ENCODE data around the gene ARHGEF7.
"Not testable (repeated sequence)": the region's sequence is repeated elsewhere in the genome, so short reads cannot be mapped to it uniquely, and the experiment has no call there.

Gene ARHGEF7, protein sequence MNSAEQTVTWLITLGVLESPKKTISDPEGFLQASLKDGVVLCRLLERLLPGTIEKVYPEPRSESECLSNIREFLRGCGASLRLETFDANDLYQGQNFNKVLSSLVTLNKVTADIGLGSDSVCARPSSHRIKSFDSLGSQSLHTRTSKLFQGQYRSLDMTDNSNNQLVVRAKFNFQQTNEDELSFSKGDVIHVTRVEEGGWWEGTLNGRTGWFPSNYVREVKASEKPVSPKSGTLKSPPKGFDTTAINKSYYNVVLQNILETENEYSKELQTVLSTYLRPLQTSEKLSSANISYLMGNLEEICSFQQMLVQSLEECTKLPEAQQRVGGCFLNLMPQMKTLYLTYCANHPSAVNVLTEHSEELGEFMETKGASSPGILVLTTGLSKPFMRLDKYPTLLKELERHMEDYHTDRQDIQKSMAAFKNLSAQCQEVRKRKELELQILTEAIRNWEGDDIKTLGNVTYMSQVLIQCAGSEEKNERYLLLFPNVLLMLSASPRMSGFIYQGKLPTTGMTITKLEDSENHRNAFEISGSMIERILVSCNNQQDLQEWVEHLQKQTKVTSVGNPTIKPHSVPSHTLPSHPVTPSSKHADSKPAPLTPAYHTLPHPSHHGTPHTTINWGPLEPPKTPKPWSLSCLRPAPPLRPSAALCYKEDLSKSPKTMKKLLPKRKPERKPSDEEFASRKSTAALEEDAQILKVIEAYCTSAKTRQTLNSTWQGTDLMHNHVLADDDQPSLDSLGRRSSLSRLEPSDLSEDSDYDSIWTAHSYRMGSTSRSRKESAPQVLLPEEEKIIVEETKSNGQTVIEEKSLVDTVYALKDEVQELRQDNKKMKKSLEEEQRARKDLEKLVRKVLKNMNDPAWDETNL

DNA sequence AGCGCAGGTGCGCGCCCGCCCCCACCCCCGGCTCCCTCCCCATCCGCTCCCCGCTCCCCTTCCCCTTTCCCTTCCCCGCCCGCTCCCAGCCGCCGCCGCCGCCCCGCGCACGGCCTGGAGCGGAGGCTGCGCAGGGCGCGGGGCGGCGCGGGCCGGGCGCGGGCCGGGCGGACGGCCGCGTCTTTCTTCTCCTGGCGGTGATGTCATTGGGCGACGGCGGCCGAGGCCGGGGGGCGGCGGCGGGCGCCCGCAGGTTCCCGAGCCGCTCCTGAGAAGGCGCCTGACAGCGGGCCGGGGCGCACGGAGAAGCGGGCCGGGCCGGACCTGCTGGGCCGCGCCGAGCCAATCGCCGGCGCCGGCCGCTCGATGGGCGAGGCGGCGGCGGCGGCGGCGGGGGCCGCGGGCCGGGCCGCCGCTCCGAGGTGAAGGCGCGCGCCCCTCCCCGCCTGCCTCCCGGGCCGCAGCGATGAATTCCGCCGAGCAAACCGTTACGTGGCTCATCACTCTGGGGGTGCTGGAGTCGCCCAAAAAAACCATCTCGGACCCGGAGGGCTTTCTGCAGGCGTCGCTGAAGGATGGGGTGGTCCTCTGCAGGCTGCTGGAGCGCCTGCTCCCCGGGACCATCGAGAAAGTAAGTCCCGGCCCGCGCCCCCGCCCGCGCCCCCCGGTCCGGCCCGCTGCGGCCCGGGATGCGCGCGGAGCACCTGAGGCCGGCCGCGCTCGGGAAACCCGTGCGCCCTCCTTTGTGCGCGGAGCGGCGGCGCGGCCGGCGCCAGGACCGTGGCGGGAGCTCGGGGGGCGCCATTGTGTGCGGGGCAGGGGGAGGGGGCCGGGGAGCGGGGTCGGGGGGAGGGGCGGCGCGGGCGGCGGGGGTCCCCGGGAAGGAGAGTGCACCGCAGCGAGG is at the start of gene ARHGEF7:
TSS of gene ARHGEF7 (plus strand) at position 250 of the 904 bp plus-strand sequence. CDS start at position 467, 217 bp downstream.
- no peaks in the 10 kb centered on the region for H3K9me3 Mint-ChIP-seq
- H3K4me1 Mint-ChIP-seq (ENCODE audit: low read depth): peaks cover 13% of the 10 kb centered on the region
- peaks cover 82% of the 10 kb centered on the region for H3K27me3 Mint-ChIP-seq (ENCODE audit: low read depth)
- peak within 1 kb of the TSS; percentile 87 for H3K4me3 Mint-ChIP-seq
- peaks cover 4% of the 10 kb centered on the region for H3K36me3 Mint-ChIP-seq (ENCODE audit: low read depth)
- peak within 1 kb of the TSS; percentile 66 for H3K27ac Mint-ChIP-seq

DNA sequence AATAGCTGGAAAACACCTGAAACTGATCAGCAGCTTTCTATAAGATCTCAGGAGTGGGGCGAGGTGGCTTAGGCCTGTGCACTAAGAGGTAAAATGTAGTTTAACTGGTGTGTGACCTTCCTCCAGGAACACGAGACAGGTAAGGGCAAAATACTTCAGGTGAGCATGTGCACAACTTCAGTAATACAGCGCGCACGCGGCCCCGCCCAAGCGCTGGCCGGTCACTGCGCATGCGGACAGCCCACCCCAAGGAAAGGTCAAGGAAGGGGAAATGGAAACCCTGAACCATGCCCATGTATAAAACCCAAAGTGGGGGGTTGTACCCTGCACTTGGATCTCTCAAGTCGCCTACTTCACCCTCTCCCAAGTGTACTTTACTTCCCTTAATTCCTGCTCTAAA is 49.4 kb upstream of the ARHGEF7 start:
- Mint-ChIP-seq H3K27me3 (ENCODE audit: low read depth) (peaks cover 63% of the 10 kb centered on the region), H3K4me1 (ENCODE audit: low read depth) (peaks cover 5% of the 10 kb centered on the region), H3K36me3 (ENCODE audit: low read depth) (no peaks in the 10 kb centered on the region), H3K4me3 (no peak overlapping the region), H3K9me3 (peaks cover 3% of the 10 kb centered on the region), H3K27ac (no peak overlapping the region)

DNA sequence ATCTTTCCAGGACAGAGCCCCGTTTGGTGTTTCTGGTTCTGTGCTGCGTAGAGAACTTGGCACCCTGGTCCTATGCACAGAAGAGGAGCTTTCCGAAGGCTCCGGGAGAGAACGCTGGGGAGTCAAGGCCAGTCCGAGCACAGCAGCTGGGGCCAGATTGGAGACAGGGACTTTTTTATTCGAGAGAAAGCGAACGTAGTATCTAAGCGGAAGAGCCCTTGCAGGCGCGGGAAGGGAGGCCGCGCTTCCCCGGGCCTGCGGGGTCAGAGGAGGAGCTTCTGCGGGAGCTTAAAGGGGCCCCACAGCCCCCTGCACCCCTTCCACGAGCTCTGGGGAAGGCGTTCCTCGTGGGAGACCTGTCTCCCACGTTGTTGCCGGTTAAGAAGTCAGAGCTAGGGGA is 48.6 kb upstream of the ARHGEF7 start:
- Mint-ChIP-seq H3K36me3 (ENCODE audit: low read depth) (no peaks in the 10 kb centered on the region), H3K4me1 (ENCODE audit: low read depth) (peaks cover 5% of the 10 kb centered on the region), H3K27ac (no peak overlapping the region), H3K9me3 (peaks cover 9% of the 10 kb centered on the region), H3K4me3 (peak overlapping the region; percentile 61), H3K27me3 (ENCODE audit: low read depth) (peaks cover 65% of the 10 kb centered on the region)

DNA sequence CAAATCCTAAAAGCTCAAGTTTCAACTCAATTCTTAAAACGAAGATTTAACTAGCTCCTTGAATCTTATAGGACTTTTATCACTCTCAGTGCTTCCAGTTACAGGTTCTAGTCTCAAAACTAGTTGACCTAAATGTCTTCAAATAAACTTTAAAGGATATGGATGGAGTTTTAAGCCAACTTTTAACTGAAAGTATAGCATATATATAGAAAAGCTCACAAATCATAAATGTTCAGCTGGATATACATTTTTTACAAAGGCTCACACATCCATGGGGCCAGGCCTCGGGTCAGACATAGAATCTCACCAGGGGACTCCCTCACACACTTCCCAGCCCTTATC is 47.1 kb upstream of the ARHGEF7 start:
- Mint-ChIP-seq H3K4me3 (peak overlapping the region; percentile 76), H3K36me3 (ENCODE audit: low read depth) (no peaks in the 10 kb centered on the region), H3K9me3 (peaks cover 16% of the 10 kb centered on the region), H3K4me1 (ENCODE audit: low read depth) (peaks cover 5% of the 10 kb centered on the region), H3K27ac (no peak overlapping the region), H3K27me3 (ENCODE audit: low read depth) (peaks cover 68% of the 10 kb centered on the region)

DNA sequence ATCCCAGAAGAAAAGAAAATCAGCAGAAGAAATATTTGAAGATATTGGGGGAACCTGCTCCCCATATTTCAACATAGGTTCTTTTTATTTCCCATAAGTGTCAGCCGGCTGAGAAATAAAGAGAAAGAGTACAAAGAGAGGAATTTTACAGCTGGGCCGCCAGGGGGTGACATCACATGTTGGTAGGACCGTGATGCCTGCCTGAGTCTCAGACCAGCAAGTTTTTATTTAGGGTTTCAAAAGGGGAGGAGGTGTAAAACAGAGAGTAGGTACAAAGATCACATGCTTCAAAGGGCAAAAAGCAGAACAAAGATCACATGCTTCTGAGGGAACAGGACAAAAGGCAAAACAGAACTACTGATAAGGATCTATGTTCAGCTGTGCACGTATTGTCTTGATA is 44.0 kb upstream of the ARHGEF7 start:
- Mint-ChIP-seq H3K27me3 (ENCODE audit: low read depth) (peaks cover 44% of the 10 kb centered on the region), H3K9me3 (peaks cover 36% of the 10 kb centered on the region)
- not testable (repeated sequence) for H3K4me1 Mint-ChIP-seq (ENCODE audit: low read depth); H3K36me3 Mint-ChIP-seq (ENCODE audit: low read depth); H3K27ac Mint-ChIP-seq; H3K4me3 Mint-ChIP-seq

DNA sequence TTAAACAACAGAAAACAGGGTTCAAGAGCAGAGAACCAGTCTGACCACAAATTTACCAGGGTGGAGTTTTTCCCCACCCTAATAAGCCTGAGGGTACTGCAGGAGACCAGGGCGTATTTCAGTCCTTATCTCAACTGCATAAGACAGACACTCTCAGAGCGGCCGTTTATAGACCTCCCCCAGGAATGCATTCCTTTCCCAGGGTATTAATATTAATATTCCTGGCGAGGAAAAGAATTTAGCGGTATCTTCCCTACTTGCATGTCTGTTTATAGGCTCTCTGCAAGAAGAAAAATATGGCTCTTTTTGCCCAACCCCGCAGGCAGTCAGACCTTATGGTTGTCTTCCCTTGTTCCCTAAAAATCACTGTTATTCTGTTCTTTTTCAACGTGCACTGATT is 43.6 kb upstream of the ARHGEF7 start:
- not testable (repeated sequence) for H3K4me3 Mint-ChIP-seq; H3K4me1 Mint-ChIP-seq (ENCODE audit: low read depth); H3K27ac Mint-ChIP-seq; H3K36me3 Mint-ChIP-seq (ENCODE audit: low read depth)
- Mint-ChIP-seq H3K27me3 (ENCODE audit: low read depth) (peaks cover 40% of the 10 kb centered on the region), H3K9me3 (peaks cover 36% of the 10 kb centered on the region)

DNA sequence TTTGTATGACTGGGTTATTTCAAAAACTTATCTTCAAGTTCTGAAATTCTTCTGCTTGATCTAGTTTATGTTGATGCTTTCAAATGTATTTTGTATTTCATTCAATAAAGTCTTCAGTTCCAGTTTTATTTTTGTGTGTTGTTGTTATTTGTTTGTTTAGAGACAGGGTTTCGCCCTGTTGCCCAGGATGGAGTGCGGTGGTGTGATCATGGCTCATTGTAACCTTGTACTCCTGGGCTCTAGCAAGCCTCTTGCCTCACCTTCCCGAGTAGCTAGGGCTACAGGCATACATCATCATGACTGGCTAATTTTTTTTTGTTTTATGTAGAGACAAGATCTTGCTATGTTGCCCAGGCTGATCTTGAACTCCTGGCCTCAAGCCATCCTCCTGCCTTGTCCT is 40.3 kb upstream of the ARHGEF7 start:
- Mint-ChIP-seq H3K9me3 (peaks cover 36% of the 10 kb centered on the region), H3K27me3 (ENCODE audit: low read depth) (peaks cover 16% of the 10 kb centered on the region), H3K36me3 (ENCODE audit: low read depth) (peaks cover 5% of the 10 kb centered on the region), H3K4me1 (ENCODE audit: low read depth) (no peaks in the 10 kb centered on the region), H3K4me3 (no peak overlapping the region), H3K27ac (no peak overlapping the region)

DNA sequence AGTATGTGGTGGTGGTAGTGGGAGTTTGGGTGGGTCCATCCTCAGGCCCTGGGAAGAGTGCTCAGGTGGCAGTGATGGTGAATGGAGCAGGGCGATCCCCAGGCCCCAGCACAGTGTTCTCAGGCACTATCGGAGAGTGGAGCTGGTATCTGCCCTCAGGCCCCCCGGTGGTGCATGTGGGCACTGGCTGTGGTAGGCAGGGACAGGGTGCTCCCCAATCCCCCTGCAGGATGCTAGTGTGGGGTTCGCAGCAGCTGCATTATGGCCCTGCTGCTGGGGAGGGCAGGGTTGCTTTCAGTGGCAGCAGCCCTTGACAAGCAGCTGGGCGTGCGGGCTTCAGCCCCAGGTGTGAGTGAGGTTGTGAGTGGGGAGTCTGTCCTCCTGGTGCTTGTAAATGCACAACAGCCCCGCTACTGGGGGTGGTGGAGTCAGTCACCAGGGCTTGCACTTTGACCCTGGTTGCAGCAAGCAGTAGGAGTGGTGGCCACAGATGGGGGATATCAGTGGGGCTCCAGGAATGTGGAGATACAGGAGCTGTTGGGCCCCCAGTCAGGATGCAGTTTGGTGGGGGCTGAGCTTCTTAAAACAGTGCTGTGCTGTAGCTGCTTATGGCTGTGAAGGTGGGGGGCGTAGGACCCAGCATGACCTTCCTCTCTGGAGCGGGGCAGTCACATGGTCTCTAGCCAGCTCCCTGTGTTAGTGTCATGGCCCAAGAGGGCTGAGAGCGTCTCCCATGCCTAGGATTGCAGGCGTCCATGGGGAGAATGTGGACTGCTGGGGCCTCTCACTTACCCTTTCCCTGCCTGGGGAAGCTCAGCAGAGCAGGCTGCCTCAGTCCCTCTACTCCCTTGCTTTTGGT is 38.7 kb upstream of the ARHGEF7 start:
- H3K9me3 Mint-ChIP-seq: peaks cover 27% of the 10 kb centered on the region
- H3K4me3 Mint-ChIP-seq: no peak overlapping the region
- no peaks in the 10 kb centered on the region for H3K4me1 Mint-ChIP-seq (ENCODE audit: low read depth)
- H3K27me3 Mint-ChIP-seq (ENCODE audit: low read depth): peaks cover 8% of the 10 kb centered on the region
- H3K36me3 Mint-ChIP-seq (ENCODE audit: low read depth): peaks cover 5% of the 10 kb centered on the region
- no peak overlapping the region for H3K27ac Mint-ChIP-seq

DNA sequence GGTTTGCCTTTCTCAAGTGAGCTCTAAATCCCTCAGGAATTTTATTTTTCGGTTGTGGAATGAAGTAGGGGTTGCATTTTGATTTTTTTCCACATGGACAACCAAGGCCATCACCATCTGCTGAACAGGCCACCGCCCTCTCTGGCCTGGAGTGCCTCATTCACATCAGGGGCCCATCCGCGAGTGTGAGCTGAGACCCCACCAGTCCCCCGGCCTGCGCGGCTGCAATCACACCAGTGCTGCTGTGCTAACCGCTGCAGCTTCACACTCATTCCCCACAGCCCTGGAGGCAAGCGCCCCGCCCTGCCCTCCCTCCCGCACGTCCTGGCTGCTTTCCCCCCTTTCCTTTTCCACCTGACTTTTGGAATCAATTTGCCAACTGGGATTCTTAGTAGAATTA is 35.7 kb upstream of the ARHGEF7 start:
- Mint-ChIP-seq H3K9me3 (peaks cover 13% of the 10 kb centered on the region), H3K27me3 (ENCODE audit: low read depth) (no peaks in the 10 kb centered on the region), H3K4me3 (no peak overlapping the region), H3K36me3 (ENCODE audit: low read depth) (peaks cover 5% of the 10 kb centered on the region), H3K27ac (no peak overlapping the region), H3K4me1 (ENCODE audit: low read depth) (no peaks in the 10 kb centered on the region)

DNA sequence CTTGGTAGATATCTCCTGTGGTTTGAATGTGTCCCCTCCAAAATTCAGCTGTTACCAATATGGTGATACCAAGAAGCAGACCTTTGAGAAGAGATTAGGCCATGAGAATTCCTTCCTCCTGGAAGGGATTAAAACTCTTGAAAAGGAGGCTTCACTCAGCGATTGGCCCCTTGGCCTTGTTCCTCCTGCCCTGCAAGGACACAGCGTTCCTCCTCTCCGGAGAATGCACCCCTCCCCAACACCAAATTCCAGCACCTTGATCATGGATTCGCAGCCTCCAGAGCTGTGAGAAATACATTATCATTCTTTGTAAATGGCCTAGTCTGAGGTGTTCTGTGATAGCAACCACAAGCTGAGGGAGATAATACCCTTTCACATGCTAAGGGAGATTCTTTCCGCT is 34.5 kb upstream of the ARHGEF7 start:
- peaks cover 2% of the 10 kb centered on the region for H3K9me3 Mint-ChIP-seq
- no peak overlapping the region for H3K27ac Mint-ChIP-seq
- H3K4me3 Mint-ChIP-seq: no peak overlapping the region
- H3K36me3 Mint-ChIP-seq (ENCODE audit: low read depth): no peaks in the 10 kb centered on the region
- H3K27me3 Mint-ChIP-seq (ENCODE audit: low read depth): no peaks in the 10 kb centered on the region
- H3K4me1 Mint-ChIP-seq (ENCODE audit: low read depth): no peaks in the 10 kb centered on the region

DNA sequence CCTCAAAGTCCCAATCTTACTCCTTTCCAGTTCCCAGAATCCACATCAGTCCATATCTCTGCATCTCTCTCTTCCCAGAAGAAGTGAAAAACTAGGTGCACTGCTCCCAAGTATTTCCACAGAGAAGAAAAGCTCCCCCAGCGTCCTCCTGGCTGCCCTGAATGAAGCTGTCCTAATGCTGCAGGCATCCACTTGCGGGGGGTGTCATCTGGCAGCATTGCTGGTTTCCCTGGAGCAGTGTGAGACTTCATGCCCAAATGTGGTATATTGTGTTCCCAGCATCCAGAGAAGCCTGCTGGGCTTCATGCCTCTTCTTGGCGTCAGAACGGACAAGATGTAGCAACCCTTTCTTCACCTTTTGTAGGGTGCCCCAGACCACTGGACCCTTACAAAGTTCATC is 32.9 kb upstream of the ARHGEF7 start:
- Mint-ChIP-seq H3K36me3 (ENCODE audit: low read depth) (no peaks in the 10 kb centered on the region), H3K4me1 (ENCODE audit: low read depth) (no peaks in the 10 kb centered on the region), H3K4me3 (no peak overlapping the region), H3K9me3 (no peaks in the 10 kb centered on the region), H3K27ac (no peak overlapping the region), H3K27me3 (ENCODE audit: low read depth) (peaks cover 6% of the 10 kb centered on the region)

DNA sequence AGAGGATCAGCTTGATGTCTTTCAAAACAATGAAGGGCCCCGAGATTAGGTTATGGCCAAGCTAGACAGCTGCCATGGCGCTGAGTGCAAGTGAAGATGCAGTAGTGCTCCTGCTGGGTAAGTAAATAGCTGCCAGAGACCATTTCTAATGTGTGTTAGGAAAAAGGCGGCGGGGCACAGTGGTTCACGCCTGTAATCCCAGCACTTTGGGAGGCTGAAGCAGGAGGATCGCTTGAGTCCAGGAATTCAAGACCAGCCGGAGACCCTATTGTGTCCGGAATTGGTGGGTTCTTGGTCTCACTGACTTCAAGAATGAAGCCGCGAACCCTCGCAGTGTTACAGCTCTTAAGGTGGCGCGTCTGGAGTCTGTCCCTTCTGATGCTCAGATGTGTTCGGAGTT is 32.3 kb upstream of the ARHGEF7 start:
- not testable (repeated sequence) for H3K27ac Mint-ChIP-seq; H3K36me3 Mint-ChIP-seq (ENCODE audit: low read depth); H3K4me1 Mint-ChIP-seq (ENCODE audit: low read depth); H3K27me3 Mint-ChIP-seq (ENCODE audit: low read depth); H3K4me3 Mint-ChIP-seq; H3K9me3 Mint-ChIP-seq

DNA sequence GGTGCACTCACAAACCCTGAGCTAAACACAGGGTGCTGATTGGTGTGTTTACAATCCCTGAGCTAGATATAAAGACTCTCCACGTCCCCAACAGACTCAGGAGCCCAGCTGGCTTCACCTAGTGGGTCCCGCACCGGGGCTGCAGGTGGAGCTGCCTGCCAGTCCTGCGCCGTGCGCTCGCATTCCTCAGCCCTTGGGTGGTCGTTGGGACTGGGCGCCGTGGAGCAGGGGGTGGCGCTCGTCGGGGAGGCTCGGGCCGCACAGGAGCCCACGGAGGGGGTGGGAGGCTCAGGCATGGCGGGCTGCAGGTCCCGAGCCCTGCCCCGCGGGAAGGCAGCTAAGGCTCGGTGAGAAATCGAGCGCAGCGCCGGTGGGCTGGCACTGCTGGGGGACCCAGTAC is 31.4 kb upstream of the ARHGEF7 start:
- H3K36me3 Mint-ChIP-seq (ENCODE audit: low read depth); H3K4me1 Mint-ChIP-seq (ENCODE audit: low read depth); H3K9me3 Mint-ChIP-seq; H3K4me3 Mint-ChIP-seq; H3K27ac Mint-ChIP-seq: not testable (repeated sequence)
- peaks cover 15% of the 10 kb centered on the region for H3K27me3 Mint-ChIP-seq (ENCODE audit: low read depth)

DNA sequence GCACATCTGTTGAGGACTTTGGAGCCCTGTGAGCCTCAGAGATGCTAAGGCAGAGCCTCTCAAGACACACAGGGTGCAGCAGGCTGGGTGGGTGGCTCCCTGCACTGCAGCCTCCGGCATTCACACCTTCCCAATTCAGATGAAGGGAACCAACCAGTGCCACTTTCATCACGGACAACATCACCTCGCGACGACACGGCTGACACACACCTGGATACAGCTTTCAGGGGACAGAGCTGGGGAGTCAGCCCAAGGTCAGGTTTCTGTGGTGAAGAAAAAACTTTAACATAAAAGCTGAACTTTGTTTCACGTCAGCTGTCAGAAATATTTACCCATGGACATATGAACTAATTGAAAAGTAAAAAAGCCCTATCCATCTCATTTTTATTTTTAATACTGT is 24.9 kb upstream of the ARHGEF7 start:
- Mint-ChIP-seq H3K36me3 (ENCODE audit: low read depth) (no peaks in the 10 kb centered on the region), H3K27ac (no peak overlapping the region), H3K9me3 (no peaks in the 10 kb centered on the region), H3K4me3 (no peak overlapping the region), H3K4me1 (ENCODE audit: low read depth) (no peaks in the 10 kb centered on the region), H3K27me3 (ENCODE audit: low read depth) (peaks cover 26% of the 10 kb centered on the region)
